Astrocyte (in vitro differentiated cells and primary cell): ENCODE data around the gene CAMK1G. TPM values are rescaled to one million over a fixed set of nuclear protein-coding genes. Genes with fewer than 3 reads are reported as not detected.

ENCODE experiments used
- DNase-seq: peaks from one replicate; pipeline ENCODE4 v3.0.0-alpha.2; 2010; ENCODE audit warnings: low read depth
- FAIRE-seq: peaks from 2 replicates; lab custom pipeline; 2011; peaks lifted over from hg19 to GRCh38; lab: Jason Lieb, UNC
- H2AFZ ChIP-seq: 2 replicates; pipeline ENCODE4 v1.6.0; 2012; ENCODE audit warnings: low read depth, low read length, inconsistent platforms
- H3K27ac ChIP-seq: 2 replicates; pipeline ENCODE4 v1.5.1; 2011; ENCODE audit warnings: low read depth, low read length, inconsistent platforms
- H3K27me3 ChIP-seq: 2 replicates; pipeline ENCODE4 v1.6.0; 2011; ENCODE audit warnings: low read length, inconsistent platforms; ENCODE audit not compliant: insufficient read depth
- H3K36me3 ChIP-seq: 2 replicates; pipeline ENCODE4 v1.5.1; 2011; ENCODE audit warnings: low read length, inconsistent platforms; ENCODE audit not compliant: insufficient read depth
- H3K4me1 ChIP-seq: 2 replicates; pipeline ENCODE4 v1.5.1; 2011; ENCODE audit warnings: low read length, inconsistent platforms; ENCODE audit not compliant: insufficient read depth
- H3K4me2 ChIP-seq: 2 replicates; pipeline ENCODE4 v1.6.0; 2012; ENCODE audit warnings: low read length, inconsistent platforms
- H3K4me3 ChIP-seq: 2 replicates; pipeline ENCODE4 v1.5.1; 2011; ENCODE audit warnings: low read depth, mild to moderate bottlenecking, low read length, inconsistent platforms; ENCODE audit not compliant: insufficient read depth
- H3K79me2 ChIP-seq: 2 replicates; pipeline ENCODE4 v1.6.0; 2012; ENCODE audit warnings: mild to moderate bottlenecking, low read length, inconsistent platforms; ENCODE audit not compliant: insufficient read depth
- H3K9ac ChIP-seq: 2 replicates; pipeline ENCODE4 v1.6.0; 2012; ENCODE audit warnings: mild to moderate bottlenecking, low read length, inconsistent platforms
- H3K9me3 ChIP-seq: 2 replicates; pipeline ENCODE4 v1.5.1; 2012; ENCODE audit warnings: low read depth, mild to moderate bottlenecking, low read length, inconsistent platforms; ENCODE audit not compliant: insufficient read depth
- H4K20me1 ChIP-seq: 2 replicates; pipeline ENCODE4 v1.6.0; 2012; ENCODE audit warnings: low read length, inconsistent platforms; ENCODE audit not compliant: insufficient read depth
- H3K27ac Mint-ChIP-seq: one replicate; pipeline ENCODE4 v1.8.0; 2021; ENCODE audit warnings: mild to moderate bottlenecking, mixed read lengths; ENCODE audit not compliant: unreplicated experiment
- H3K27me3 Mint-ChIP-seq: one replicate; pipeline ENCODE4 v1.8.0; 2021; ENCODE audit warnings: low read depth, mixed read lengths; ENCODE audit not compliant: unreplicated experiment
- H3K36me3 Mint-ChIP-seq: one replicate; pipeline ENCODE4 v1.8.0; 2021; ENCODE audit warnings: low read depth, mixed read lengths; ENCODE audit not compliant: unreplicated experiment
- H3K4me1 Mint-ChIP-seq: one replicate; pipeline ENCODE4 v1.8.0; 2021; ENCODE audit warnings: low read depth, mixed read lengths; ENCODE audit not compliant: unreplicated experiment
- H3K4me3 Mint-ChIP-seq: one replicate; pipeline ENCODE4 v1.8.0; 2021; ENCODE audit warnings: mild to moderate bottlenecking, moderate library complexity, mixed read lengths; ENCODE audit not compliant: unreplicated experiment
- H3K9me3 Mint-ChIP-seq: one replicate; pipeline ENCODE4 v1.8.0; 2021; ENCODE audit warnings: mild to moderate bottlenecking, mixed read lengths; ENCODE audit not compliant: unreplicated experiment
- CTCF ChIP-seq: IDR thresholded peaks from 2 replicates; pipeline ENCODE4 v1.5.1; 2011; ENCODE audit warnings: low read depth, mild to moderate bottlenecking, inconsistent platforms, low read length, moderate library complexity; ENCODE audit not compliant: insufficient read depth
- EZH2 ChIP-seq: IDR thresholded peaks from 2 replicates; pipeline ENCODE4 v1.6.1; 2012; ENCODE audit warnings: mild to moderate bottlenecking, low read length, inconsistent platforms; ENCODE audit not compliant: insufficient read depth
- total RNA-seq: library from RNA; stranded (reverse); gene quantifications from 2 replicates; pipeline ENCODE4 v1.2.1, GENCODE V29; 2021

The CAMK1G gene
- total RNA-seq, 1 donor from 2014 or later, result 0.45 TPM

- Mint-ChIP-seq H3K27me3 (peaks cover 17% of the 10 kb centered on the region), H3K4me1 (peaks cover 25% of the 10 kb centered on the region), H3K27ac (no peak overlapping the region), H3K4me3 (no peak overlapping the region), H3K9me3 (peaks cover 2% of the 10 kb centered on the region), H3K36me3 (no peaks in the 10 kb centered on the region)
- TF ChIP-seq CTCF (no peak), EZH2 (no peak)
- H3K79me2 ChIP-seq, result no peaks in the 10 kb centered on the region
- no peaks in the 10 kb centered on the region for H3K27me3 ChIP-seq
- H4K20me1 ChIP-seq, result no peaks in the 10 kb centered on the region
- H3K9ac ChIP-seq, result no peak overlapping the region
- H2AFZ ChIP-seq, result no peak overlapping the region
- no peak for FAIRE-seq
- no peak overlapping the region for H3K4me2 ChIP-seq
- H3K36me3 ChIP-seq, result no peaks in the 10 kb centered on the region
- H3K9me3 ChIP-seq, result no peaks in the 10 kb centered on the region
- H3K4me3 ChIP-seq, result no peak overlapping the region
- no peak for DNase-seq
- peaks cover 23% of the 10 kb centered on the region for H3K4me1 ChIP-seq
- no peak overlapping the region for H3K27ac ChIP-seq
These were observed 46.3 kb downstream of the CAMK1G start for GRCh38 chr1:209629621-209630382.

GRCh38 chr1:209630383-209631225 lies 47.1 kb downstream of the CAMK1G start:
- no peak overlapping the region for H2AFZ ChIP-seq
- H3K4me2 ChIP-seq, result no peak overlapping the region

More at GRCh38 chr1:209630383-209631225, 47.1 kb downstream of the CAMK1G start:
- Histone ChIP-seq H3K27me3 (no peaks in the 10 kb centered on the region), H3K4me1 (peaks cover 15% of the 10 kb centered on the region), H3K36me3 (no peaks in the 10 kb centered on the region), H3K27ac (no peak overlapping the region), H4K20me1 (no peaks in the 10 kb centered on the region), H3K9me3 (no peaks in the 10 kb centered on the region), H3K4me3 (no peak overlapping the region), H3K79me2 (no peaks in the 10 kb centered on the region), H3K9ac (no peak overlapping the region)
- DNase-seq (no peak), FAIRE-seq (no peak)
- Mint-ChIP-seq H3K27me3 (peaks cover 17% of the 10 kb centered on the region), H3K27ac (no peak overlapping the region), H3K36me3 (peaks cover under 1% of the 10 kb centered on the region), H3K4me1 (peaks cover 17% of the 10 kb centered on the region), H3K4me3 (no peak overlapping the region), H3K9me3 (peaks cover 2% of the 10 kb centered on the region)
- TF ChIP-seq CTCF (no peak), EZH2 (no peak)
